AG09309 (cell line): ENCODE data around the gene CASP8AP2.

ENCODE experiments used
- DNase-seq: peaks from one replicate; pipeline ENCODE4 v3.0.0-alpha.2; 2010; ENCODE audit warnings: low read depth
- H3K4me3 ChIP-seq: 2 replicates; pipeline ENCODE4 v1.5.1; 2011; ENCODE audit warnings: mild to moderate bottlenecking, low read depth, low read length, moderate library complexity; ENCODE audit not compliant: control insufficient read depth
- TF ChIP-seq, protein P1 (sequence below): IDR thresholded peaks from 2 replicates; pipeline ENCODE4 v1.5.1; 2011; ENCODE audit warnings: mild to moderate bottlenecking, low read depth, low read length, inconsistent platforms; ENCODE audit not compliant: insufficient read depth, control insufficient read depth; ENCODE audit errors: missing control alignments

CASP8AP2 gene

GRCh38 chr6:89858041-89858440 lies 28.4 kb downstream of the CASP8AP2 start:
- no peak overlapping the region for H3K4me3 ChIP-seq
- DNase-seq: no peak
- TF ChIP-seq, protein P1, sequence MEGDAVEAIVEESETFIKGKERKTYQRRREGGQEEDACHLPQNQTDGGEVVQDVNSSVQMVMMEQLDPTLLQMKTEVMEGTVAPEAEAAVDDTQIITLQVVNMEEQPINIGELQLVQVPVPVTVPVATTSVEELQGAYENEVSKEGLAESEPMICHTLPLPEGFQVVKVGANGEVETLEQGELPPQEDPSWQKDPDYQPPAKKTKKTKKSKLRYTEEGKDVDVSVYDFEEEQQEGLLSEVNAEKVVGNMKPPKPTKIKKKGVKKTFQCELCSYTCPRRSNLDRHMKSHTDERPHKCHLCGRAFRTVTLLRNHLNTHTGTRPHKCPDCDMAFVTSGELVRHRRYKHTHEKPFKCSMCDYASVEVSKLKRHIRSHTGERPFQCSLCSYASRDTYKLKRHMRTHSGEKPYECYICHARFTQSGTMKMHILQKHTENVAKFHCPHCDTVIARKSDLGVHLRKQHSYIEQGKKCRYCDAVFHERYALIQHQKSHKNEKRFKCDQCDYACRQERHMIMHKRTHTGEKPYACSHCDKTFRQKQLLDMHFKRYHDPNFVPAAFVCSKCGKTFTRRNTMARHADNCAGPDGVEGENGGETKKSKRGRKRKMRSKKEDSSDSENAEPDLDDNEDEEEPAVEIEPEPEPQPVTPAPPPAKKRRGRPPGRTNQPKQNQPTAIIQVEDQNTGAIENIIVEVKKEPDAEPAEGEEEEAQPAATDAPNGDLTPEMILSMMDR: no peak

DNA sequence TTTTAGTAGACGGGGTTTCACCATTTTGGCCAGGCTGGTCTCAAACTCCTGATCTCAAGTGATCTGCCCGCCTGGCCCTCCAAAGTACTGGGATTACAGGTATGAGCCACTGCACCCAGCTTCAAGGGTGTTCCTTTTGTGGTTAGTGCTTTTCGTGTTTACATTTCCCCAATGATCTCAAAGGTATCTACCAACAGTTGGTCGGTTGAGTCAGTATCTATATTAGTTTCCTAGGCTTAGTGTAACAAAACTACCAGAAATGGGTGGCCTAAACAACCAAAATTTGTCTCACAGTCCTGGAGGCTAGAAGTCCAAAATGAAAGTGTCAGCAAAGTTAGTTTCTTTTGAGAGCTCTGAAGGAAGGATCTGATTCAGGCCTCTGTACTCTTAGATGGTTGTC lies 30.1 kb downstream of the CASP8AP2 start:
- no peak for DNase-seq
- TF ChIP-seq, protein P1: no peak
- no peak overlapping the region for H3K4me3 ChIP-seq

DNA sequence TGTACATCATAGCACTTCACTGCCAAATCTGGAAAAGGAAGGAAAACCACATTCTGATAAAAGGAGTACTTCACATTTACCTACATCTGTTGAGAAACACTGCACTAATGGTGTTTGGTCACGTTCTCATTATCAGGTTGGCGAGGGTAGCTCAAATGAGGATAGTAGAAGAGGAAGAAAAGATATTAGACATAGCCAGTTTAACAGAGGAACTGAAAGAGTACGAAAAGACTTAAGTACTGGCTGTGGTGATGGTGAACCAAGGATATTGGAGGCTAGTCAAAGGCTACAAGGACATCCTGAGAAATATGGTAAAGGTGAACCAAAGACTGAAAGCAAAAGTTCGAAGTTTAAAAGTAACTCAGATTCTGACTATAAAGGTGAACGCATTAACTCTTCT lies 32.6 kb downstream of the CASP8AP2 start:
- no peak for DNase-seq
- no peak overlapping the region for H3K4me3 ChIP-seq
- TF ChIP-seq, protein P1: no peak

DNA sequence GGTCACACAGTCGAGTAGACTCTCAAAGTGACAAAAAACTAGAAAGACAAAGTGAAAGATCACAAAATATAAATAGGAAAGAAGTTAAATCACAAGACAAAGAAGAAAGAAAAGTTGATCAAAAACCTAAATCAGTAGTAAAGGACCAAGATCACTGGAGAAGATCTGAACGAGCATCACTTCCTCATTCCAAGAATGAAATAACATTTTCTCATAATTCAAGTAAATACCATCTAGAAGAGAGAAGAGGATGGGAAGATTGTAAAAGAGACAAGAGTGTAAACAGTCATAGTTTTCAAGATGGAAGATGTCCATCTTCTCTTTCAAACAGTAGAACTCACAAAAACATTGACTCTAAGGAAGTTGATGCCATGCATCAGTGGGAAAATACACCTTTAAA lies 33.0 kb downstream of the CASP8AP2 start:
- DNase-seq: no peak
- H3K4me3 ChIP-seq: no peak overlapping the region
- TF ChIP-seq, protein P1: no peak

GRCh38 chr6:89866024-89866678 lies 36.5 kb downstream of the CASP8AP2 start:
- DNase-seq: no peak
- TF ChIP-seq, protein P1: no peak
- no peak overlapping the region for H3K4me3 ChIP-seq

DNA sequence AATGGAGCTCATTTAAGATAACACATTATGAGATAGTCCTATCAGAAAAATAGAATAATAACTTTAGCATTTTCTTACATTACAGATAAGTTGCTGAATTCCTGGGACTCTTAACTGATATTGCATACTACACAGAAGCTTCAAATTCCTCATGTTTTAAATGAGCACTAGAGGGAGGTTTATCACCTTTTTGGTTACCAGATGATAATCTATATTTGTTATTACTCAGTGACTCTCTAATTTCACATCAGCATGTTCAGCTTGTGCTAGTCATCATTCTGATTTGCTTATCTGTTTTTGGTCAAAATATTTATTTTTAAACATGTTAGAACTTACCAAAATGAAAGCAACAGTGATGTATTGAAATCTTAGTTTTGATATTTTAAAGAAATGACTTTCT lies 44.0 kb downstream of the CASP8AP2 start:
- TF ChIP-seq, protein P1: no peak
- DNase-seq: no peak
- no peak overlapping the region for H3K4me3 ChIP-seq
